ENCODE results near the gene EIPR1. TPM values are rescaled to one million over a fixed set of nuclear protein-coding genes. Genes with fewer than 3 reads are reported as not detected.

Gene EIPR1
- total and polyA plus RNA-seq, 2 of the 13 experiments (the other 11 are each of a cell fraction or from before 2014, with no cell fraction given) = 70.0 to 96.3 TPM

GRCh38 chr2:3160751-3161330, 216.8 kb downstream of the EIPR1 start:
- H3K4me3 ChIP-seq (replicated peaks in 1 of 3; ENCODE audit: insufficient read depth in 1 of 3, low read depth in 2 of 3, low read length in 3 of 3) = no peak overlapping the region
- peaks cover 16% of the 10 kb centered on the region; the same call in 1 of the 2 replicates for H3K9me3 ChIP-seq (ENCODE audit: low read length)
- H3K79me2 ChIP-seq (ENCODE audit: insufficient read depth, low read length) = no peaks in the 10 kb centered on the region
- WGBS (ENCODE audit: low lambda C conversion rate) = 91% methylated on average over 6 of the region's 6 CpGs
- ATAC-seq = no peak
- ChIA-PET POLR2A (no interaction called here), CTCF (ENCODE audit: low intra/inter-chr PET ratio, low total read pairs) (no interaction called here)
- in situ Hi-C loops (cut with HindIII; ENCODE audit: extremely low pct_ligation_motif_present, low pct_unique_long_range_greater_than_20kb) = no loop called here
- no peak overlapping the region for H3K4me2 ChIP-seq (ENCODE audit: low read depth, low read length)
- no peaks in the 10 kb centered on the region for H4K20me1 ChIP-seq (ENCODE audit: insufficient read depth, low read length)
- H2AFZ ChIP-seq (ENCODE audit: low read length) = no peak overlapping the region
- peaks cover 3 to 6% of the 10 kb centered on the region in 2 experiments; a peak in 3 of 5 replicates for H3K36me3 ChIP-seq (replicated peaks in 1 of 2; ENCODE audit: control insufficient read depth in 1 of 2, insufficient read depth in 2 of 2, low read length in 2 of 2)
- no TSS peak for BruUV-seq (replicated peaks)
- no peak overlapping the region for H3K27ac ChIP-seq (ENCODE audit: extremely low read length, insufficient read depth, low read length)
- DNase-seq (ENCODE audit: low spot score) = no peak
- no peaks in the 10 kb centered on the region for H3K27me3 ChIP-seq (ENCODE audit: control insufficient read depth in 1 of 2, insufficient read depth in 2 of 2, low read length in 2 of 2)
- no peak for TF ChIP-seq ZFP82 (CRISPR knock-in tag; IDR thresholded peaks at IDR 0.05; ENCODE audit: borderline replicate concordance)
- no peak for TF ChIP-seq KAT7 (CRISPR knock-in tag; IDR thresholded peaks at IDR 0.05; ENCODE audit: borderline replicate concordance)
- TF ChIP-seq, protein P1, sequence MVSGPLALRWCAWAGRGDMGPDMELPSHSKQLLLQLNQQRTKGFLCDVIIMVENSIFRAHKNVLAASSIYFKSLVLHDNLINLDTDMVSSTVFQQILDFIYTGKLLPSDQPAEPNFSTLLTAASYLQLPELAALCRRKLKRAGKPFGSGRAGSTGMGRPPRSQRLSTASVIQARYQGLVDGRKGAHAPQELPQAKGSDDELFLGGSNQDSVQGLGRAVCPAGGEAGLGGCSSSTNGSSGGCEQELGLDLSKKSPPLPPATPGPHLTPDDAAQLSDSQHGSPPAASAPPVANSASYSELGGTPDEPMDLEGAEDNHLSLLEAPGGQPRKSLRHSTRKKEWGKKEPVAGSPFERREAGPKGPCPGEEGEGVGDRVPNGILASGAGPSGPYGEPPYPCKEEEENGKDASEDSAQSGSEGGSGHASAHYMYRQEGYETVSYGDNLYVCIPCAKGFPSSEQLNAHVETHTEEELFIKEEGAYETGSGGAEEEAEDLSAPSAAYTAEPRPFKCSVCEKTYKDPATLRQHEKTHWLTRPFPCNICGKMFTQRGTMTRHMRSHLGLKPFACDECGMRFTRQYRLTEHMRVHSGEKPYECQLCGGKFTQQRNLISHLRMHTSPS (CRISPR knock-in tag; IDR thresholded peaks at IDR 0.05; ENCODE audit: low read depth) = no peak
- no peak for TF ChIP-seq BHLHE40 (IDR thresholded peaks at IDR 0.05; ENCODE audit: low read length)
- no peak for TF ChIP-seq ZNF572 (CRISPR knock-in tag; IDR thresholded peaks at IDR 0.05)
- TF ChIP-seq KDM6A (CRISPR knock-in tag; IDR thresholded peaks at IDR 0.05; ENCODE audit: low read depth) = no peak
- TF ChIP-seq RXRB (CRISPR knock-in tag; IDR thresholded peaks at IDR 0.05; ENCODE audit: borderline replicate concordance) = no peak
- no peak for TF ChIP-seq POLR2AphosphoS5 (IDR thresholded peaks at IDR 0.05; ENCODE audit: low read depth, low read length)
- no peak for TF ChIP-seq ZNF317 (CRISPR knock-in tag; IDR thresholded peaks at IDR 0.05)
- TF ChIP-seq PCBP2 (optimal IDR thresholded peaks at IDR 0.05; ENCODE audit: low read depth, low read length, poor library complexity, severe bottlenecking) = no peak
- no peak for TF ChIP-seq NFIC (IDR thresholded peaks at IDR 0.05; ENCODE audit: low read length)
- TF ChIP-seq NFKBIZ (CRISPR knock-in tag; IDR thresholded peaks at IDR 0.05) = no peak
- TF ChIP-seq THAP11 (CRISPR knock-in tag; IDR thresholded peaks at IDR 0.05) = no peak
- no peak for TF ChIP-seq LBX2 (CRISPR knock-in tag; IDR thresholded peaks at IDR 0.05; ENCODE audit: borderline replicate concordance)
- TF ChIP-seq ZNF333 (CRISPR knock-in tag; IDR thresholded peaks at IDR 0.05; ENCODE audit: borderline replicate concordance) = no peak
- no peak for TF ChIP-seq SOX6 (IDR thresholded peaks at IDR 0.05)
- no peak for TF ChIP-seq SOX6 (CRISPR knock-in tag; IDR thresholded peaks at IDR 0.05)
- no peak for FAIRE-seq
- intact Hi-C loops (cut with micrococcal nuclease; ENCODE audit: unreplicated experiment) = no loop called here
- no peaks in the 10 kb centered on the region for H3K4me1 ChIP-seq (ENCODE audit: insufficient read depth, low read length)
- H3K9ac ChIP-seq (ENCODE audit: insufficient read depth, low read depth, low read length) = no peak overlapping the region

Data from HepG2 (cell line).